ENCODE measurements around the gene GRB2. TPM values are rescaled to one million over a fixed set of nuclear protein-coding genes. Genes with fewer than 3 reads are reported as not detected.
"Not testable (repeated sequence)": the region's sequence is repeated elsewhere in the genome, so short reads cannot be mapped to it uniquely, and the experiment has no call there.

GRB2 gene
- polyA plus RNA-seq, 1 donor, result 100 TPM

DNA sequence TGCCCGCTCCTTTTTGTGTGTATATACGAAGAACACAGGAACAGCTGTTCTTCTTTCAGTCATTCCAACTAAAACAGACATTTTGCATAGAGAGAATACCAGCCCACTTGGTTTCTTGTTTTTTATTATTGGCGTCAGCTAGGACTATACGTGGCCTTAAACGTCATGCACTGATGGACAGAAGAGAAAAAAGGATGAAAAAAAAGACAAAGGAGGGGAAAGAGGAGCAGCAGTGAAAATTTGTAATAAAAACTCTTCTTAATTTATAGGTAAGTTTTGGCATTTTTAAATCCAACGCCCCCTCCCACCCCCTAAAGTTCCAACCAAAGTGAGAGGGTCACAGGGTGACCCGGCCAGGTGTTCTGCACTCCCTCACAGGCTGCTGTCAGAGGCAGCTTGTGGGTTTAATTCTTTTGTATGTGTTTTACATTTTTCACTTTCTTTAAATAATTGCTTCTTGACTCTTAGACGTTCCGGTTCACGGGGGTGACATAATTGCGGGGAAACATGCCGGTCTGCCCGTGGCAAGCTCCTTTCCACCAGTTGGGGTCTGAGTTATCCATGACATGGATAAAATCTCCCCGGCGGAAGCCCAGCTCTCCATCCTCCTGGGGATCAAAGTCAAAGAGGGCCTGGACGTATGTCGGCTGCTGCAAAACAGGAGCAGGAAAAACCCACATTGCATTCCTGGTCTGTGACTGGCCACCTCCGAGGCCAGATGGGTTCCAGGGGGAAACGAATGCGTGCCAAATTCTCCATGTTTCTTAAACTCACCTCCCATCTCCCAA is 85.4 kb downstream of the GRB2 start:
- no peak for DNase-seq

DNA sequence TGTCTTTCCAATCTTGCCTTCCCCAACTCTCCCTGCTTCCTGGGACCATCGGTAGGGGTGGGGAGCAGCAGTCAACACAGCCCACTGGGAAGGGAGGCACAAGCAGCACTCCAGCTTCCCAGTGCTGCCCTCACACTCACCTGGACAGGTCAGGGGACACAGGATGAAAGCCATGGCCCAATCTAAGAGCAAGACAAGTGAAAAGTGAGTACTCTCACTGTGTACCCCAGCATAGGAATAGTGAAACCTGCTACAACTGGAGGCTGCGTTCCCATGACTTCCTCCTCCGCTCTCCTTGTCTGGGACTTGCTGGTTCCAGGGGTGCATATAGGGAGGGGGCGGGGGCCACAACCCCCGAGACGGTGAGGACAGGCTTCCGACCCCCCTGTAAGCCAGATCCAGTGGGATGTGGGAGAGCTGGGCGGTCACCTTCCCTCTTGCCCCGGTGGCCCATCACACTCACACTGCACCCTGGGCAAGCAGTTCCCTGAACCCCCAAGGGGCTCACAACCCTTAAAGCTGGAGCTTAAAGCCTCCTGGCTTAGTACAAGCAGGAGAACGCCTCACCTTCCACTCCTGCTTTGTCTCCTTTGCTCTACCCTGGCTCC is 86.8 kb downstream of the GRB2 start:
- no peak for DNase-seq

DNA sequence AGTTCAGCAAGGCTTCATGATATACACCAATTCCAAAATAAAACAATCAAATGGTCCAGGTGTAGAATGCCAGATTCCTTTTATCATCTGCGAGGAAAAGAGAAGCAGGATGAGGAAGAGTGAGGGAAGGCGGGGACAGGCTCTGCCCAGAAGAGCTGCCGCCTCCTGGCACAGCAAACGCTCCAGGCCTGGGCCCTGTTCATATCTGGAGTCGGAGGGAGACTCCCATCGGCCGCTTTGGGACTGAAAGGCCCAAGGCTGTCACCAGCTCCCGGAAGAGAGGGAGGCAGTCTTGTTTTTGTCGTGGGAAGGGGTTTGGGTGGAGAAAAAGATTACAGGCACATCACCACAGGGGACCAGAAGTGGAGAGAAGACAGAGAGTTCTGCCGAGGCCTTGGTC is 87.3 kb downstream of the GRB2 start:
- DNase-seq, result no peak

DNA sequence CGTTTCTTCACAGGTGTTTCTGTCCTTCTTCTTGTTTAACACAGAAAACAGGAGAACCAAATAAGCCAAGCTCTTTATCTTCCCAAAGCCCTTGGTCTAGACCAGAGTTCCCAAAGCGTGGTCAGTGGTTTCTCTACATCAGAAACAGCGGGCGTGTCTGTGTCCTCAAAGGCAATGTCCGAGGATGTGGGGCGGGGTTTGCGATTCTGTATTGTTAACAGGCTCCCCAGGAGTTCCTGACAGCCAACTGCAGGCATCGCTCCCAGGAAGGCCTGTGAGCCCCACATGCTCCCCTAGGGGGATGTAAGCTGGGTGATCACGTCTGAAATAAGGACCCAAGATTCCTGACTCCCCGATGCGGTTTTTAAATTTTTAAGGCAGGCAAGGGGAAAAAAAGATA is 87.8 kb downstream of the GRB2 start:
- DNase-seq, result no peak

- no peak for DNase-seq
Measured at GRCh38 chr17:75316253-75316652, 89.2 kb downstream of the GRB2 start.

DNA sequence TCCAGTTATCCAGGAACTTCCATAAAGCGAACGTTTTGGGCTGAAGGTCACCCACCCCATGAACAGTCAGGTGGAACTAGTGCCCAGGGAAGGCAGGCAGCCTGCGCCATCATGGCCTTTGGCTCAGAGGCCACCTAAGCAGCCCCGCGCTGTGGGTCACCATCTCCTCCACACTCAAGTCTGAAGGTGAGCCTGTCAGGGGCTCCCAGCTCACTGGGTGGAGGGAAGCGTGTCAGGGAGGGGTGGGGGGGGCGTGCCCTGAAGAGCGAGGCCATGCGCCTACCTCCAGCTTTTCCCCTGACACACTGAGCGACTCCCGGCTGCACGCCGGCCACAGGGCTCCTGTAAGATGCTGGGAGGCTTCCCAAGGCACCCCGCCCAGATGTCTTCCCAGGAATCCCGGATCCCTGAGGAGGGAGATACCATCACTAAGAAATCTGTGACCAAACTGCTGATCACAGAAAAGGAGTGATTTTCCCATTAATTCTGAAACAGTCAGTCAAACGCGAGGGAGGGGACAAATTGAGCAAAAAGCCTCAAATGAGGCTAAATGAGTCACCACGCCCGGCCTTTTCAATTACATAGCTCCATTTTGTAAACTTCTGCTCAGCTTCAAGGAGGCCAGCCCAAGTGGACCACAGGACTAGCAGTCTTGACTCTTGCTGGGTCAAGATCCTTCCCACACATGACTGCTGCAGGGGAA is 89.8 kb downstream of the GRB2 start:
- DNase-seq, result no peak

DNA sequence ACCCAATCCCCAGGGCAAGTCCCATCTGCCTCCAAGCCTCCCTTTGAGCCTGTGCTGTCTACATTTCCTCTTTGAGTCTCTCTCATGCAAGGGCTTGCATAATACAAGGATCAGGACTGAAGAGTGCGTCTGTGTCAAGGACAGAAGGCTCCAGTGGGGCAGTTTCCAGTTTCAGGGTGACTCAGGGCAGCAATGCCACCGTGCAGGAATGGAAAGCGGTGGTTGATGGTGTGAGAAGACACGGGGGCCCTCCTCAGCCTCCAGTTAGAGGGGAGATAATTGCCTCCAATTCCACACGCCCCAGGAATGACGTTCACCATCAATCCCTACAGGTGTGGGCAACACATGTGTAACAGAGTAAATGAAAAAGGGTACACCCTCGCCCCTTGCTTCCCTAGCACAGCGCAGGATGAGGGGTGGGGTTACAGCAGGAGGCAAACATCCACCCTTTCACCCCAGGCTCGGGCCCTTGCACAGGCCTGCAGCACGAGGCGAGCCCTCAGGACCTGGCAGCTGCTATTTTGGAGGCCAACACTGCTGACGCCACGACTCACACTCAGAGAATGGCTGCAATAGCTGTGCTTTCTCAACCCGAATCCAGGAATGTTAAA is 91.4 kb downstream of the GRB2 start:
- no peak for DNase-seq

- DNase-seq, result no peak
Measured at GRCh38 chr17:75308732-75309629, 96.5 kb downstream of the GRB2 start.

GRCh38 chr17:75307957-75308731 is 97.3 kb downstream of the GRB2 start:
- no peak for DNase-seq

GRCh38 chr17:75301502-75302206 is 103.8 kb downstream of the GRB2 start:
- DNase-seq, result no peak

DNA sequence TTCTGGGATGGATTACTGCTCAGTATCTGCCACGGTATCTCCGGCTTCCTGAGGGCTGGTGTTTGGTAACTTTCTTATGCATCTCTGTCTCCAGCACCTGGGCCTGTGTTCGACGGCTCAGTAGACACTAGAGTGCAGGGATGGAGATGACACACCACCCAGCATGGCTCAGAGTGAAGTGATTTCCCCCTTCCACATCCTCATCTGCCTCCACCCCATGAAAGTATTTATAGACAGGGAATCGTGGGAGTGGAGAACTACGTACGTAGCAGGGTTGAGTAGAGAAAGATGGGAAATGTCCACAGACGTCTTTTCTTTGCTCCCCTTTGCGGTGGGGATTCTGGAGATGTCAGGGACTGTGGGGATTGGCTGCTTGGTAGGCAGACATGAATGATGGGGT is 104.4 kb downstream of the GRB2 start:
- no peak for DNase-seq

DNA sequence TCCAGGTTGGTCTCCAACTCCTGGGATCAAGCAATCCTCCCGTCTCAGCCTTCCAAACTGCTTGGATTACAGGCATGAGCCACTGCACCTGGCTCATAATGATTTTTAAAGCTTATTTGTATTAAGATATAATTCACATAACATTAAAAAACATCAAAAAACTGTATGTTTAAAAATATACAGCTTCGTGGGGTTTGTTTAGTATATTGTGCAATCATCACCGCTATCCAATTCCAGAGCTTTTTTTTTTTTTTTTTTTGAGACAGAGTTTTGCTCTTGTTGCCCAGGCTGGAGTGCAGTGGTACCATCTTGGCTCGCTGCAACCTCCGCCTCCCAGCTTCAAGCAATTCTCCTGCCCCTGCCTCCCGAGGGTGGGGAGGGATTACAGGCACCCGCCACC is 105.2 kb downstream of the GRB2 start:
- no peak for DNase-seq

DNA sequence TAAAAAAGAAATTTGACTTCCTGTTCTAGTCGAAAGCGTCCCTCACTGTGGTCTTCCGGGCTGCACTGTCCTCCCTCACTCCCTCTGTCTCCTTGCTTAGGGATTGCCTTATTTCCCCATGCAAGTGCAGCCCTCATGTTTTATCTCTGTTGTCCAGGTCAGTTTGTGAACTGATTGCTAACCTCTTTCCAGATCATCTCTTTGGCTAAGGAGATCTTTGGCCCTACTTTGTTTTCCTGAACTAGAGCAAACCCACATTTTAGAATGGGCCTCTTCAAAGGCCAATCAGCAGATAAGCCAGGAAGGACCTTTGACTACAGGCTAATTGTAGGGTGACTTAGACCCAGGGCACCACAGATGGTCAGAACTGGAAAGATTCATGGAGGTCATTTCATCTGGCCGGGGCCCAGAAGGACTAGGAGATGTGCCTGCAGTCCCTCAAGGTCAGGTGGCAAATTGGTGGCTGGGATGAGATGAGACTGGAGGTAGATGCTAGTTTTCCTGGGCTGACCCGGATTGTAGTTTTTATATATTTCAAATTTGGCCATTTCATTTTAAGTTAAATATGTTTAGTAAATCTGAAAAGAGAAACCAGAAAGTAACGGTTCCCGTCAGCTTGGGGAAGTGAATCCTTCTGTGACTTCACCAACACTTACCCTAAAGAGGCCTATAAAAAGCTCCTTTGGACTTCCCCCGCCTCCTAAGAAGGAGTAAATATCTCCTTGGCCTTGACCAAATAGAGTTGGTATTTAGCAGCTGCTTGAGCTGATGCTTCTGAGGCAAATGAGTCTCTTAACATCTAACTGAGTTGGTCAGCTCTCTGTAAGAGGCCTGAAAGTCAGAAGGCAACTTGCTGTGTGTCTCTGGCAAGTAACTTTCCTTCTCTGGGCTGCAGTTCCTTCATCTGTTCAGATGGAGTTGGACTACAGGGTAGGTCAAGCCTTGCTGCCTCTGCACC is 110.0 kb downstream of the GRB2 start:
- no peak for DNase-seq

DNA sequence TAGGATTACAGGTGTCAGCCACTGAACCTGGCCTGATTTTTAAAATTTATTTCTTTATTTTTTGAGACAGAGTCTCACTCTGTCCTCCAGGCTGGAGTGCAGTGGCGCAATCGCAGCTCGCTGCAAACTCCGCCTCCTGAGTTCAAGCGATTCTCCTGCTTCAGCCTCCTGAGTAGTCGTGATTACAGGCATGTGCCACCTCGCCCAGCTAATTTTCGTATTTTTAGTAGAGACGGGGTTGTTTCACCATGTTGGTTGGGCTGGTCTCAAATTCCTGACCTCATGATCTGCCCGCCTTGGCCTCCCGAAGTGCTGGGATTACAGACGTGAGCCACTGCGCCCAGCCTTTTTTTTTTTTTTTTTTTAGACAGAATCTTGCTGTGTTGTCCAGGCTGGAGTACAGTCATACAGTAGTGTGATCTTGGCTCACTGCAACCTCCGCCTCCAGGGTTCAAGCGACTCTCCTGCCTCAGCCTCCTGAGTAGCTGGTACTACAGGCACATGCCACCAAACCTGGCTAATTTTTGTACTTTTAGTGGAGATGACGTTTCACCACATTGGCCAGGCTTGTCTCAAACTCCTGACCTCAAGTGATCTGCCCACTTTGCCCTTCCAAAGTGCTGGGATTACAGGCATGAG is 112.5 kb downstream of the GRB2 start:
- DNase-seq, result not testable (repeated sequence)

DNA sequence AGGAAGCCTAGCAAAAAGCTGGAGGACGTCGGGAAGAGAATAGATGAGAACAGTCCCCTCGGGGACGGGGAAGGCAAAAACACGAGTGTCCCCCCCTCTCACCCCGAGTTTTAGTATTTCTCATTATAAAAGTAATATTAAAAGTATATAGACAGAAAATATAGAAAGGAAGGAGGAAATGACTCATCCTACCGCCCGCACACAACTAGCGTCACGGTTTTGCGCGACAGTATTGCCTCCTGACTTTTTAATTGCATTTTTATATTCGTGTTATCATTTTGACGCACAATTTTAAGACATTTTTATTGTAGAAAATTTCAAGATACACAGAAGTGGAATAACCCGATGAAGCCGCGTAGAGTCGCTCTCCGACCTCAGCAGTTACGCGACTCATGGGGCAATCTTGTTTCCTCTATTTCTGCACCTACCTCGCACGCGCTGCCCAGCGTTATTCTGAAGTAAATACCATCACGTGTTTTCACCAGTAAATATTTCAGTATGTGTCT is 115.6 kb downstream of the GRB2 start:
- DNase-seq, result no peak

- peak; percentile 97 for DNase-seq
Measured at GRCh38 chr17:75289115-75289831, 116.2 kb downstream of the GRB2 start, which contains the start of gene SLC25A19. SLC25A19 (minus strand) TSS chr17:75289433; CDS start chr17:75286764, 2,669 bp downstream.

DNA sequence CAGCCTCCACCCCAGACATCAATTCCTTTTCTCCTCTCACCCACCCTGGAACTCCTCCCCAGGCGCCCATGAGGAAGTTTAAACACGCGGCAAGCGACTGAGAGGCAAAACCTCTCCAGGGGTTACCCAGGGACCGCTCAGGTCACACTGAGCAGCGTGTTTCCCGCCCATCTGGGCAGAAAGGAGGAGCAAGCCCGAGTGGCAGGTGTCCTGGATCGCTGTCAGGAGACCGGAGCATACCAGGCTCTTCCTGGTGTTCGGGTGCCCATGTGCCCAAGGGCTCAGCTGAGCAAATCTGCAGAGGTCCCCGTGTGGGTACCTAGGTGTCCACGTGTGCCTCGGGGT is 116.7 kb downstream of the GRB2 start:
- DNase-seq, result no peak

DNA sequence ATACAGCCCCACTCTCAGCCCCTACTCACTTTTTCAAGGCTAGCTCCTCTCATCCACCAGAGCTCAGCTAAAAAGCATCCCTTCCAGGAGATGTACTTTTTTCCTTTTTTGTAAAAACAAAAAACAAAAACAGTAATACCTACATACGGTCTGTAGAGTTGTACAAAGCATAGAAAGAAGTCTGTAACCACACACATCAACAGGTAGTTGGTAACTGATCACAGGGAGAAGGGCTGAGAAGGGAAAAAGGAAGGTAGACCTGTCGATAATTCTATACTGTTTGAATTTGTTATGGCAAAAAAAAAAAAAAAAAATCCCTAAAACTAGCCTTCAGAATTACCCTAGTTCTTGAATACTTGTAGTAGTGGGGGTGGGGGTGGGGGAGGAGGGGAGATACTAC is 117.1 kb downstream of the GRB2 start:
- no peak for DNase-seq

All from left kidney (tissue), 2 donors.